Karpas-422 (cell line): Measurements from ENCODE around the gene MYH2. TPM values are rescaled to one million over a fixed set of nuclear protein-coding genes. Genes with fewer than 3 reads are reported as not detected.

Source experiments
- DNase-seq: peaks from one replicate; pipeline ENCODE4 v3.0.0-alpha.2; 2015
- H2AFZ ChIP-seq: fragments of 200-600 bp; sonication (generic); 2 replicates; pipeline ENCODE4 v1.6.1; 2014; ENCODE audit warnings: antibody characterized with exemption, low read length, mixed read lengths
- H3K27ac ChIP-seq: fragments of 200-600 bp; sonication (generic); 2 replicates; pipeline ENCODE4 v1.5.1; 2014; ENCODE audit warnings: mild to moderate bottlenecking, low read length, moderate library complexity
- H3K27me3 ChIP-seq: fragments of 200-600 bp; sonication (generic); 2 replicates; pipeline ENCODE4 v1.6.1; 2014; ENCODE audit warnings: low read length, mixed read lengths
- H3K36me3 ChIP-seq: fragments of 200-600 bp; sonication (generic); 2 replicates; pipeline ENCODE4 v1.6.1; 2014; ENCODE audit warnings: low read length, mixed read lengths; ENCODE audit not compliant: insufficient read depth
- H3K4me1 ChIP-seq: fragments of 200-600 bp; sonication (generic); 2 replicates; pipeline ENCODE4 v1.6.1; 2014; ENCODE audit warnings: mild to moderate bottlenecking, low read length, mixed read lengths
- H3K4me2 ChIP-seq: fragments of 200-600 bp; sonication (generic); 2 replicates; pipeline ENCODE4 v1.6.1; 2014; ENCODE audit warnings: low read length, low read depth, mild to moderate bottlenecking; ENCODE audit not compliant: poor library complexity, severe bottlenecking
- H3K4me3 ChIP-seq: fragments of 200-600 bp; sonication (generic); 2 replicates; pipeline ENCODE4 v1.5.1; 2014; ENCODE audit warnings: mild to moderate bottlenecking, antibody characterized with exemption, low read length, mixed read lengths
- H3K79me2 ChIP-seq: fragments of 200-600 bp; sonication (generic); 2 replicates; pipeline ENCODE4 v1.6.1; 2014; ENCODE audit warnings: mild to moderate bottlenecking, low read length, mixed read lengths
- H3K9ac ChIP-seq: fragments of 200-600 bp; sonication (generic); 2 replicates; pipeline ENCODE4 v1.6.0; 2014; ENCODE audit warnings: low read length
- H3K9me2 ChIP-seq: fragments of 200-600 bp; sonication (generic), shearing (Covaris generic); replicated peaks from 2 replicates; pipeline ENCODE4 v1.6.0; 2014; ENCODE audit warnings: mild to moderate bottlenecking, low read length, moderate library complexity; ENCODE audit not compliant: insufficient read depth
- H3K9me3 ChIP-seq: fragments of 300-700, 200-600 bp; sonication (generic); 2 replicates; pipeline ENCODE4 v1.6.1; 2014; ENCODE audit warnings: low read length, mixed read lengths
- H4K20me1 ChIP-seq: fragments of 200-600 bp; sonication (generic); 2 replicates; pipeline ENCODE4 v1.6.1; 2014; ENCODE audit warnings: mild to moderate bottlenecking, antibody characterized with exemption, low read length, low read depth; ENCODE audit not compliant: insufficient read depth
- total RNA-seq: library from RNA; depleted of rRNA; stranded (reverse); fragments of >200 nt; shearing (Covaris generic); gene quantifications from 2 replicates; pipeline ENCODE4 v1.2.3, GENCODE V29; 2014; ENCODE audit warnings: low replicate concordance

MYH2 gene
- total RNA-seq, 1 experiment from 2014 or later, result not detected

DNA sequence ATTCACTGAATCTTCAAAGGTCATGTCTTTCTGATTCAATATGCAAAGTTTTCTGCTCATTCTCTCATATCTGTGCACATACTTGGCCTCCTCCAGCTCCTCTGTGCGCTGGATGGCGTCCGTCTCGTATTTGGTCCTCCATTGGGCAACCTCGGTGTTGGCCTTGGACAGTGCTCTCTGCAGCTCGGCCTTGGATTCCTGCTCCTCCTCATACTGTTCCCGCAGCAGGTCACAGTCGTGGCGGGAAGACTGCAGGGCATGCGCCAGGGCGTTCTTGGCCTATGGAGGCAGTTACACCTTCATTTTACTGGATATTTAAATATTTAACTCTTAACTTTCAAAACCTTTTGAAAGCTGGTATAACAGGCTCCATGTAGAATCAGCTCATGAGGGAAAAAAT lies 22.9 kb downstream of the MYH2 start:
- H4K20me1 ChIP-seq, result no peaks in the 10 kb centered on the region
- no peaks in the 10 kb centered on the region for H3K4me1 ChIP-seq
- no peak overlapping the region for H3K27ac ChIP-seq
- H3K9me3 ChIP-seq, result no peaks in the 10 kb centered on the region
- H3K9ac ChIP-seq, result no peak overlapping the region
- no peaks in the 10 kb centered on the region for H3K79me2 ChIP-seq
- no peak overlapping the region for H3K4me3 ChIP-seq
- no peak overlapping the region for H2AFZ ChIP-seq
- no peak overlapping the region for H3K4me2 ChIP-seq
- H3K27me3 ChIP-seq, result no peaks in the 10 kb centered on the region
- H3K9me2 ChIP-seq, result no peaks in the 10 kb centered on the region
- DNase-seq, result no peak
- no peaks in the 10 kb centered on the region for H3K36me3 ChIP-seq

- no peak overlapping the region for H2AFZ ChIP-seq
- no peaks in the 10 kb centered on the region for H3K27me3 ChIP-seq
- no peaks in the 10 kb centered on the region for H3K79me2 ChIP-seq
These were observed 26.4 kb downstream of the MYH2 start for GRCh38 chr17:10523064-10523463.

GRCh38 chr17:10521949-10522348 lies 27.5 kb downstream of the MYH2 start:
- Histone ChIP-seq H3K9ac (no peak overlapping the region), H3K9me3 (no peaks in the 10 kb centered on the region), H3K79me2 (no peaks in the 10 kb centered on the region), H4K20me1 (no peaks in the 10 kb centered on the region), H3K4me1 (no peaks in the 10 kb centered on the region), H3K27ac (no peak overlapping the region), H2AFZ (no peak overlapping the region), H3K9me2 (no peaks in the 10 kb centered on the region), H3K4me3 (no peak overlapping the region), H3K27me3 (no peaks in the 10 kb centered on the region), H3K4me2 (no peak overlapping the region), H3K36me3 (no peaks in the 10 kb centered on the region)
- no peak for DNase-seq

More at GRCh38 chr17:10523064-10523463, 26.4 kb downstream of the MYH2 start:
- no peaks in the 10 kb centered on the region for H3K4me1 ChIP-seq
- H3K4me3 ChIP-seq, result no peak overlapping the region
- DNase-seq, result no peak
- H4K20me1 ChIP-seq, result no peaks in the 10 kb centered on the region
- no peak overlapping the region for H3K4me2 ChIP-seq
- H3K9ac ChIP-seq, result no peak overlapping the region
- no peaks in the 10 kb centered on the region for H3K9me2 ChIP-seq
- H3K27ac ChIP-seq, result no peak overlapping the region
- no peaks in the 10 kb centered on the region for H3K36me3 ChIP-seq
- H3K9me3 ChIP-seq, result no peaks in the 10 kb centered on the region

DNA sequence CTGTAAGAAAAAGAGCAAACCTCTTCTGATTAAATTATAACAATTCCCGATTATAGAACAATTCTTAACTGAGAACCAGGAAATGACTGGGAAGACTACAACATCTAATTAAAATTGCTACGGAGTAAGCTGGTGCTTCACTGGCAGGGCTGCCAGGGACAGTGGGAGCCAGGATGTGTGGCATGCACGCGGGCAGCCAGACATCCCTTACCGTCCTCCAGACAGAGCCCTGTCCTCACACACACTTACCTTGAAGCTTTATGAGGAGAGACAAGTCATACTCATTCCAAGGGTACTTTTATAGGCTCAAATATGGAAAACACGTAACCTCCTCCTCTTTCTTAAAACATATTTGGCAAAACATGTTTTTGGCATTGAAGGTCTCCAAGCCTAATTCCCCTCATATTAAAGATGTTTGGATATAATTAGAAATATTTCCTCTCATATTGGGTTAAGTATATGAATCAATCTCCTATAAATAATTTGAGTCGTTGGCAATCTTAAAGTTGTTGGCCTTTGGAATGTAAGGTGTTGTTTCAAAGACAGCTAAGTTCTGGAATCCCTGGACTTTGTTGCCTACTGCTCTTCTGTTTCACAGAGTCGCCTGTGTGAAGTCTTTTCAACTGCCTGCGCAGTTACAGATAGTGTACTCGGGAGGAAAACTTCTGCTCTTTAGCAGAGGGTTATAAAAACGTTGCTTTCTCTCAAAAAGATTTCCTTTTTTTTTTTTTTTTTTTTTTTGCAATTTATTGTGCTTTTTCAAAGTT lies 31.0 kb downstream of the MYH2 start, which contains the start of gene MYH1:
MYH1 (minus strand) TSS at position 272 of the 767 bp plus-strand sequence. CDS start 1,900 bp downstream, outside the sequence.
- Histone ChIP-seq H3K4me1 (no peaks in the 10 kb centered on the region), H3K9me3 (no peaks in the 10 kb centered on the region), H2AFZ (no peak within 1 kb of the TSS), H3K79me2 (no peaks in the 10 kb centered on the region), H3K27me3 (no peaks in the 10 kb centered on the region), H3K9ac (no peak within 1 kb of the TSS), H3K4me2 (no peak within 1 kb of the TSS), H3K36me3 (no peaks in the 10 kb centered on the region), H3K9me2 (no peaks in the 10 kb centered on the region), H4K20me1 (no peaks in the 10 kb centered on the region), H3K27ac (no peak within 1 kb of the TSS), H3K4me3 (no peak within 1 kb of the TSS)
- no peak for DNase-seq

- no peaks in the 10 kb centered on the region for H3K27me3 ChIP-seq
- H3K4me2 ChIP-seq, result no peak overlapping the region
- no peaks in the 10 kb centered on the region for H3K79me2 ChIP-seq
- H3K27ac ChIP-seq, result no peak overlapping the region
- no peak overlapping the region for H3K9ac ChIP-seq
- H3K4me3 ChIP-seq, result no peak overlapping the region
- H3K36me3 ChIP-seq, result no peaks in the 10 kb centered on the region
- no peaks in the 10 kb centered on the region for H3K9me3 ChIP-seq
- no peak for DNase-seq
- H4K20me1 ChIP-seq, result no peaks in the 10 kb centered on the region
- no peaks in the 10 kb centered on the region for H3K9me2 ChIP-seq
- no peaks in the 10 kb centered on the region for H3K4me1 ChIP-seq
- no peak overlapping the region for H2AFZ ChIP-seq
These were observed 32.8 kb downstream of the MYH2 start for GRCh38 chr17:10516638-10517037.

GRCh38 chr17:10516065-10516464 lies 33.4 kb downstream of the MYH2 start:
- H3K4me2 ChIP-seq, result no peak overlapping the region
- no peaks in the 10 kb centered on the region for H3K4me1 ChIP-seq
- no peak for DNase-seq
- no peaks in the 10 kb centered on the region for H3K36me3 ChIP-seq
- no peak overlapping the region for H2AFZ ChIP-seq
- H3K27me3 ChIP-seq, result no peaks in the 10 kb centered on the region
- no peak overlapping the region for H3K9ac ChIP-seq
- H4K20me1 ChIP-seq, result no peaks in the 10 kb centered on the region
- no peaks in the 10 kb centered on the region for H3K9me2 ChIP-seq
- no peak overlapping the region for H3K4me3 ChIP-seq
- no peak overlapping the region for H3K27ac ChIP-seq
- H3K79me2 ChIP-seq, result no peaks in the 10 kb centered on the region
- H3K9me3 ChIP-seq, result no peaks in the 10 kb centered on the region

GRCh38 chr17:10513299-10514067 lies 36.0 kb downstream of the MYH2 start:
- Histone ChIP-seq H3K9me2 (no peaks in the 10 kb centered on the region), H3K9ac (no peak overlapping the region), H3K27me3 (no peaks in the 10 kb centered on the region), H3K4me1 (no peaks in the 10 kb centered on the region), H3K36me3 (no peaks in the 10 kb centered on the region), H2AFZ (no peak overlapping the region), H4K20me1 (no peaks in the 10 kb centered on the region), H3K4me3 (no peak overlapping the region), H3K4me2 (no peak overlapping the region), H3K79me2 (no peaks in the 10 kb centered on the region), H3K27ac (no peak overlapping the region), H3K9me3 (no peaks in the 10 kb centered on the region)
- no peak for DNase-seq

DNA sequence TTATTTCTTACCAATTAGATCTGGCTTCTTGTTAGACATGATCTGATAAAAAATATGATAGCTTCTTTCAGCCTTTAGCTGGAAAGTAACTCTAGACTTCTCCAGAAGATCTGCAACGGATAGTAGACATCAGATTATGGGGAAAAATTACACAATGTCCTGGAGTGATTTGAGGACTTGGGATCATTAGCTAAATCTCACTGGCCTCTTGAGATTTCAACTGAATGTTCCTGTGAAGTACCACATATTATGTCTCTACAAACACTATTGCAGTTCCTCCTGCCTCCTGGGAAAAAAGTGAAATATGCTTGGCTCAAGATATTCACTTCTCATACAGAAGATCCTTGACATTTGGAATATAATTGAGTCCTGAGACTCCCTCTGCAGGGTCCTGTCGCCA lies 36.6 kb downstream of the MYH2 start:
- no peak overlapping the region for H3K4me2 ChIP-seq
- no peak overlapping the region for H3K27ac ChIP-seq
- no peak overlapping the region for H2AFZ ChIP-seq
- no peaks in the 10 kb centered on the region for H3K9me2 ChIP-seq
- H3K9ac ChIP-seq, result no peak overlapping the region
- H4K20me1 ChIP-seq, result no peaks in the 10 kb centered on the region
- H3K36me3 ChIP-seq, result no peaks in the 10 kb centered on the region
- H3K79me2 ChIP-seq, result no peaks in the 10 kb centered on the region
- no peaks in the 10 kb centered on the region for H3K4me1 ChIP-seq
- no peak overlapping the region for H3K4me3 ChIP-seq
- no peak for DNase-seq
- H3K9me3 ChIP-seq, result no peaks in the 10 kb centered on the region
- H3K27me3 ChIP-seq, result no peaks in the 10 kb centered on the region
